Epithelial cell of proximal tubule (primary cell): Measurements from ENCODE around the gene DENND5B. TPM values are rescaled to one million over a fixed set of nuclear protein-coding genes. Genes with fewer than 3 reads are reported as not detected.
"Not testable (repeated sequence)": the region's sequence is repeated elsewhere in the genome, so short reads cannot be mapped to it uniquely, and the experiment has no call there.

Experiments
- DNase-seq: peaks from one replicate; pipeline ENCODE4 v3.0.0-alpha.2; 2011; ENCODE audit warnings: low read depth
- H3K4me3 ChIP-seq: 2 replicates; pipeline ENCODE4 v1.5.1; 2011; ENCODE audit warnings: low read depth, mild to moderate bottlenecking, low read length
- CTCF ChIP-seq: conservative IDR thresholded peaks from 2 replicates; pipeline ENCODE4 v1.5.1; 2012; ENCODE audit warnings: low read depth, mild to moderate bottlenecking, low read length
- total RNA-seq: library from RNA; depleted of rRNA; stranded (reverse); fragments of >200 nt; gene quantifications from 2 replicates; pipeline ENCODE4 v1.2.3, GENCODE V29; 2015

DENND5B gene
- total RNA-seq, 1 donor from 2014 or later, result 8.6 TPM

GRCh38 chr12:31560516-31560915, 30.4 kb downstream of the DENND5B start:
- H3K4me3 ChIP-seq, result no peak overlapping the region
- TF ChIP-seq CTCF, result no peak
- no peak for DNase-seq

GRCh38 chr12:31558521-31558920, 32.4 kb downstream of the DENND5B start:
- H3K4me3 ChIP-seq, result no peak overlapping the region
- no peak for DNase-seq
- no peak for TF ChIP-seq CTCF

- TF ChIP-seq CTCF, result no peak
- no peak overlapping the region for H3K4me3 ChIP-seq
- DNase-seq, result no peak
These were observed 33.2 kb downstream of the DENND5B start for GRCh38 chr12:31557707-31558106.

GRCh38 chr12:31555466-31555865, 35.5 kb downstream of the DENND5B start:
- not testable (repeated sequence) for DNase-seq

GRCh38 chr12:31550590-31550989, 40.3 kb downstream of the DENND5B start:
- DNase-seq, H3K4me3 ChIP-seq: not testable (repeated sequence)

More at GRCh38 chr12:31555466-31555865, 35.5 kb downstream of the DENND5B start:
- not testable (repeated sequence) for H3K4me3 ChIP-seq

- no peak for TF ChIP-seq CTCF
- no peak for DNase-seq
- H3K4me3 ChIP-seq, result no peak overlapping the region
These were observed 54.3 kb downstream of the DENND5B start for GRCh38 chr12:31536672-31537071.

- TF ChIP-seq CTCF, result no peak
- DNase-seq, result no peak
- H3K4me3 ChIP-seq, result no peak overlapping the region
These were observed 57.5 kb downstream of the DENND5B start for GRCh38 chr12:31533470-31533869.

- no peak for DNase-seq
- no peak for TF ChIP-seq CTCF
- no peak overlapping the region for H3K4me3 ChIP-seq
These were observed 59.0 kb downstream of the DENND5B start for GRCh38 chr12:31531893-31532292.
